ENCODE measurements around the gene SPTBN1. TPM values are rescaled to one million over a fixed set of nuclear protein-coding genes. Genes with fewer than 3 reads are reported as not detected.

Gene SPTBN1
- total RNA-seq, 1 experiment from 2014 or later, result 146 TPM

GRCh38 chr2:54641988-54642387 is 185.9 kb downstream of the SPTBN1 start:
- CTCF ChIA-PET, result no interaction called here
- no peak for TF ChIP-seq CTCF (conservative IDR thresholded peaks at IDR 0.05; ENCODE audit: low read depth, low read length)
- TF ChIP-seq EZH2 (IDR thresholded peaks at IDR 0.05; ENCODE audit: borderline replicate concordance, low read depth, low read length, poor library complexity, severe bottlenecking), result no peak
- intact Hi-C loops (cut with micrococcal nuclease; ENCODE audit: unreplicated experiment), result no loop called here

DNA sequence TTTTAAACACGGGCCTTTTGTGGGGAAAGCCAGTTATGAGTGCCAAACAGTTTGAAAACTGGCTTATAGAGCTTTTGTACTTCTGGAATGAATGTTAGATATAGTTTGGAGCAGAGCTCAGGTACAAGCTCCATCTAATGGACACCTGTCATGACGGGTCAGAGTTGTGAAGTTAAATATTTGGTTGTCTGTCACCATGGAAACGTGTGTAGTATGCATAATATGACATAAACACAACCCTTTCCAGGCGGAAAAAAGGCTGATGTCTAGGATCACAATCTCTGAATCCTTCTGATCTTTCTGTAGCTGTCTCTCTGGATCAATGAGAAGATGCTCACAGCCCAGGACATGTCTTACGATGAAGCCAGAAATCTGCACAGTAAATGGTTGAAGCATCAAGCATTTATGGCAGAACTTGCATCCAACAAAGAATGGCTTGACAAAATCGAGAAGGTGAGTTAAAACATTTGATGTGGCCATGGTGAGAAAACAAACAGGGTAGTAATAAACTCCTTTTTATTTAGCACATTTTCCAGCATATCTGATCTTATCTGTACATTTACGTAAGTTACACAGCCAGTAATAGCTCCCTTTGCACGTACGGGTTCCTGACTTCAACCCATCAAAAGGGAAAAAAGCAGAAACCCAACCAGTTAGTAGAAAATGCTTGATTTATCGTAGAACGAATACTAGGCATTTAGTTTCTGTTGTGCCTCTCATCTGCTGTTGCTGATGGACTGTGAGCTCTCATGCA is 186.7 kb downstream of the SPTBN1 start:
- no TSS peak for BruUV-seq (replicated peaks)
- CTCF ChIA-PET, result interaction anchor here (0.7 kb wide), 1 partner anchor 389 kb away, joined by 6 read pairs; no protein-coding TSS in a partner anchor
- Histone ChIP-seq H3K4me1 (ENCODE audit: insufficient read depth, low read length, poor library complexity, severe bottlenecking) (peaks cover 33% of the 10 kb centered on the region), H3K4me3 (ENCODE audit: low read depth, low read length, poor library complexity, severe bottlenecking) (no peak overlapping the region), H3K27ac (ENCODE audit: low read depth, low read length, poor library complexity, severe bottlenecking) (no peak overlapping the region), H3K36me3 (ENCODE audit: insufficient read depth, low read length, poor library complexity, severe bottlenecking) (peaks cover 53% of the 10 kb centered on the region), H3K9me3 (ENCODE audit: low read depth, low read length, poor library complexity, severe bottlenecking) (no peaks in the 10 kb centered on the region), H3K27me3 (replicated peaks; ENCODE audit: insufficient read depth, low read depth, low read length, poor library complexity) (no peaks in the 10 kb centered on the region)
- no peak for DNase-seq (ENCODE audit: low spot score)
- TF ChIP-seq CTCF (conservative IDR thresholded peaks at IDR 0.05; ENCODE audit: low read depth, low read length), result no peak
- TF ChIP-seq EZH2 (IDR thresholded peaks at IDR 0.05; ENCODE audit: borderline replicate concordance, low read depth, low read length, poor library complexity, severe bottlenecking), result no peak
- intact Hi-C loops (cut with micrococcal nuclease; ENCODE audit: unreplicated experiment), result no loop called here
- POLR2A ChIA-PET (ENCODE audit: low non-redundant PET), result no interaction called here

More at GRCh38 chr2:54641988-54642387, 185.9 kb downstream of the SPTBN1 start:
- Histone ChIP-seq H3K36me3 (ENCODE audit: insufficient read depth, low read length, poor library complexity, severe bottlenecking) (peaks cover 44% of the 10 kb centered on the region), H3K4me3 (ENCODE audit: low read depth, low read length, poor library complexity, severe bottlenecking) (no peak overlapping the region), H3K27me3 (replicated peaks; ENCODE audit: insufficient read depth, low read depth, low read length, poor library complexity) (no peaks in the 10 kb centered on the region), H3K4me1 (ENCODE audit: insufficient read depth, low read length, poor library complexity, severe bottlenecking) (peaks cover 40% of the 10 kb centered on the region), H3K27ac (ENCODE audit: low read depth, low read length, poor library complexity, severe bottlenecking) (no peak overlapping the region), H3K9me3 (ENCODE audit: low read depth, low read length, poor library complexity, severe bottlenecking) (no peaks in the 10 kb centered on the region)
- no peak for DNase-seq (ENCODE audit: low spot score)
- POLR2A ChIA-PET (ENCODE audit: low non-redundant PET), result no interaction called here
- BruUV-seq (replicated peaks), result no TSS peak

DNA sequence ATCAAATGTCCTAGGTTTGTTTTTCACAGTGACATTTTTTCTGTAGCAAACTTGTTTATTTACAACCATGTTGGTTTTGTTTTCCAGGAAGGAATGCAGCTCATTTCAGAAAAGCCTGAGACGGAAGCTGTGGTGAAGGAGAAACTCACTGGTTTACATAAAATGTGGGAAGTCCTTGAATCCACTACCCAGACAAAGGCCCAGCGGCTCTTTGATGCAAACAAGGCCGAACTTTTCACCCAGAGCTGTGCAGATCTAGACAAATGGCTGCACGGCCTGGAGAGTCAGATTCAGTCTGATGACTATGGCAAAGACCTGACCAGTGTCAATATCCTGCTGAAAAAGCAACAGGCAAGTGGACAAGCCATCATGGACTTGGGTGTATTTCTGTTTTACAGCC is 188.1 kb downstream of the SPTBN1 start:
- no peak overlapping the region for H3K4me3 ChIP-seq (ENCODE audit: low read depth, low read length, poor library complexity, severe bottlenecking)
- no peak for DNase-seq (ENCODE audit: low spot score)
- peaks cover 21% of the 10 kb centered on the region for H3K4me1 ChIP-seq (ENCODE audit: insufficient read depth, low read length, poor library complexity, severe bottlenecking)
- H3K27ac ChIP-seq (ENCODE audit: low read depth, low read length, poor library complexity, severe bottlenecking), result no peak overlapping the region
- H3K27me3 ChIP-seq (replicated peaks; ENCODE audit: insufficient read depth, low read depth, low read length, poor library complexity), result no peaks in the 10 kb centered on the region
- H3K36me3 ChIP-seq (ENCODE audit: insufficient read depth, low read length, poor library complexity, severe bottlenecking), result peaks cover 61% of the 10 kb centered on the region
- ChIA-PET POLR2A (ENCODE audit: low non-redundant PET) (no interaction called here), CTCF (no interaction called here)
- H3K9me3 ChIP-seq (ENCODE audit: low read depth, low read length, poor library complexity, severe bottlenecking), result no peaks in the 10 kb centered on the region
- BruUV-seq (replicated peaks), result no TSS peak
- intact Hi-C loops (cut with micrococcal nuclease; ENCODE audit: unreplicated experiment), result no loop called here
- TF ChIP-seq CTCF (conservative IDR thresholded peaks at IDR 0.05; ENCODE audit: low read depth, low read length), result no peak

Measured in A673 (cell line).